Astrocyte (in vitro differentiated cells and primary cell): ENCODE results near the gene TAAR6.
"Not testable (repeated sequence)": the region's sequence is repeated elsewhere in the genome, so short reads cannot be mapped to it uniquely, and the experiment has no call there.

Experiments
- EZH2 ChIP-seq: IDR thresholded peaks from 2 replicates; pipeline ENCODE4 v1.6.1; 2012; ENCODE audit warnings: mild to moderate bottlenecking, low read length, inconsistent platforms; ENCODE audit not compliant: insufficient read depth
- TF ChIP-seq, protein P1 (sequence below): IDR thresholded peaks from 2 replicates; pipeline ENCODE4 v1.5.1; 2011; ENCODE audit warnings: low read depth, mild to moderate bottlenecking, inconsistent platforms, low read length, moderate library complexity; ENCODE audit not compliant: insufficient read depth

DNA sequence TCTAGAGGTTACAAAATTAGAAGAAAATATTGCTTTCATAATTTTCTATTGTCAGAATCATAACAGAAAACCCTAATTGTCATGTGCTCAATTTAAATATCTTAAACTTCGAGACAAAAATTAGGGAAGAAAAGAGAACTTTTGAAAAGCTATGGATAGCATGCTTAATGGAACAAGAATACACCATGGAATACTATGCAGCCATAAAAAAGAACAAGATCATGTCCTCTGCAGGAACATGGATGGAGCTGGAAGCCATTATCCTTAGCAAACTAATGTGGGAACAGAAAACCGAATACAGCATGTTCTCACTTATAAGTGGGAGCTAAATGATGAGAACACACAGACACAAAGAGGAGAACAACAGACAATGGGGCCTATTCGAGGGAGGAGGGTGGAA lies 10.0 kb upstream of the TAAR6 start:
- TF ChIP-seq, protein P1, sequence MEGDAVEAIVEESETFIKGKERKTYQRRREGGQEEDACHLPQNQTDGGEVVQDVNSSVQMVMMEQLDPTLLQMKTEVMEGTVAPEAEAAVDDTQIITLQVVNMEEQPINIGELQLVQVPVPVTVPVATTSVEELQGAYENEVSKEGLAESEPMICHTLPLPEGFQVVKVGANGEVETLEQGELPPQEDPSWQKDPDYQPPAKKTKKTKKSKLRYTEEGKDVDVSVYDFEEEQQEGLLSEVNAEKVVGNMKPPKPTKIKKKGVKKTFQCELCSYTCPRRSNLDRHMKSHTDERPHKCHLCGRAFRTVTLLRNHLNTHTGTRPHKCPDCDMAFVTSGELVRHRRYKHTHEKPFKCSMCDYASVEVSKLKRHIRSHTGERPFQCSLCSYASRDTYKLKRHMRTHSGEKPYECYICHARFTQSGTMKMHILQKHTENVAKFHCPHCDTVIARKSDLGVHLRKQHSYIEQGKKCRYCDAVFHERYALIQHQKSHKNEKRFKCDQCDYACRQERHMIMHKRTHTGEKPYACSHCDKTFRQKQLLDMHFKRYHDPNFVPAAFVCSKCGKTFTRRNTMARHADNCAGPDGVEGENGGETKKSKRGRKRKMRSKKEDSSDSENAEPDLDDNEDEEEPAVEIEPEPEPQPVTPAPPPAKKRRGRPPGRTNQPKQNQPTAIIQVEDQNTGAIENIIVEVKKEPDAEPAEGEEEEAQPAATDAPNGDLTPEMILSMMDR: not testable (repeated sequence)
- TF ChIP-seq EZH2: not testable (repeated sequence)
